ENCODE results near the gene CSTF1.

DNA sequence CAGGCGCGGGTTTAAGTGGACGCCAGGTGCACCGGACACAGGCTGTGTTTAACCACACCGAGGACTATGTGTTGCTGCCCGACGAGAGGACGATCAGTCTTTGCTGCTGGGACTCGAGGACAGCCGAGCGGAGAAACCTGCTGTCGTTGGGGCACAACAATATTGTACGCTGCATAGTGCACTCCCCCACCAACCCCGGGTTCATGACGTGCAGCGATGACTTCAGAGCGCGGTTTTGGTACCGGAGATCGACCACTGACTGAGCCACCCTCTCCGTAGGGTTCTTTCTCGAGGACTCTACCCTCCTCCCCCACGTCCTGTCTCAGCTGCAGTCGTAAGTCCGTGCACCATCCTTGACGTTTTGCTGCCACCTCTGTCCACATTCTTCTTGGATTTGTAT is 11.0 kb downstream of the CSTF1 start:
- TF ChIP-seq, protein P1, sequence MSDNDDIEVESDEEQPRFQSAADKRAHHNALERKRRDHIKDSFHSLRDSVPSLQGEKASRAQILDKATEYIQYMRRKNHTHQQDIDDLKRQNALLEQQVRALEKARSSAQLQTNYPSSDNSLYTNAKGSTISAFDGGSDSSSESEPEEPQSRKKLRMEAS (IDR thresholded peaks at IDR 0.05; ENCODE audit: low read depth), result no peak
- TF ChIP-seq EP300 (IDR thresholded peaks at IDR 0.05; ENCODE audit: borderline replicate concordance in 1 of 2, low read depth in 1 of 2, low read length in 1 of 2) (no peak), SIN3A (IDR thresholded peaks at IDR 0.05; ENCODE audit: borderline replicate concordance, low read depth, low read length) (no peak), EZH2phosphoT487 (IDR thresholded peaks at IDR 0.05; ENCODE audit: borderline replicate concordance, low read depth) (no peak), FOSL2 (IDR thresholded peaks at IDR 0.05; ENCODE audit: borderline replicate concordance, low read depth) (no peak), YY1 (IDR thresholded peaks at IDR 0.05; ENCODE audit: low read depth) (no peak), TAF1 (IDR thresholded peaks at IDR 0.05; ENCODE audit: borderline replicate concordance, low read depth, low read length) (no peak), TEAD4 (IDR thresholded peaks at IDR 0.05; ENCODE audit: borderline replicate concordance, insufficient read depth) (no peak), POLR2AphosphoS5 (IDR thresholded peaks at IDR 0.05; ENCODE audit: low read depth, low read length) (no peak)
- TF ChIP-seq, protein P2, sequence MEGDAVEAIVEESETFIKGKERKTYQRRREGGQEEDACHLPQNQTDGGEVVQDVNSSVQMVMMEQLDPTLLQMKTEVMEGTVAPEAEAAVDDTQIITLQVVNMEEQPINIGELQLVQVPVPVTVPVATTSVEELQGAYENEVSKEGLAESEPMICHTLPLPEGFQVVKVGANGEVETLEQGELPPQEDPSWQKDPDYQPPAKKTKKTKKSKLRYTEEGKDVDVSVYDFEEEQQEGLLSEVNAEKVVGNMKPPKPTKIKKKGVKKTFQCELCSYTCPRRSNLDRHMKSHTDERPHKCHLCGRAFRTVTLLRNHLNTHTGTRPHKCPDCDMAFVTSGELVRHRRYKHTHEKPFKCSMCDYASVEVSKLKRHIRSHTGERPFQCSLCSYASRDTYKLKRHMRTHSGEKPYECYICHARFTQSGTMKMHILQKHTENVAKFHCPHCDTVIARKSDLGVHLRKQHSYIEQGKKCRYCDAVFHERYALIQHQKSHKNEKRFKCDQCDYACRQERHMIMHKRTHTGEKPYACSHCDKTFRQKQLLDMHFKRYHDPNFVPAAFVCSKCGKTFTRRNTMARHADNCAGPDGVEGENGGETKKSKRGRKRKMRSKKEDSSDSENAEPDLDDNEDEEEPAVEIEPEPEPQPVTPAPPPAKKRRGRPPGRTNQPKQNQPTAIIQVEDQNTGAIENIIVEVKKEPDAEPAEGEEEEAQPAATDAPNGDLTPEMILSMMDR (IDR thresholded peaks at IDR 0.05), result no peak
